ENCODE data around the gene ZBTB49.

The ZBTB49 gene

GRCh38 chr4:4361883-4362282, 71.8 kb downstream of the ZBTB49 start:
- DNase-seq: no peak

GRCh38 chr4:4362991-4363697, 73.1 kb downstream of the ZBTB49 start:
- DNase-seq: no peak

- no peak for DNase-seq
These were observed 74.0 kb downstream of the ZBTB49 start for GRCh38 chr4:4364061-4364460.

- no peak for DNase-seq
These were observed 74.6 kb downstream of the ZBTB49 start for GRCh38 chr4:4364486-4365208.

- DNase-seq: no peak
These were observed 78.9 kb downstream of the ZBTB49 start for GRCh38 chr4:4368809-4369580.
